Measurements from ENCODE around the gene MYORG. TPM values are rescaled to one million over a fixed set of nuclear protein-coding genes. Genes with fewer than 3 reads are reported as not detected.

Gene MYORG
- total RNA-seq, 1 donor from 2014 or later = 4.4 TPM

DNA sequence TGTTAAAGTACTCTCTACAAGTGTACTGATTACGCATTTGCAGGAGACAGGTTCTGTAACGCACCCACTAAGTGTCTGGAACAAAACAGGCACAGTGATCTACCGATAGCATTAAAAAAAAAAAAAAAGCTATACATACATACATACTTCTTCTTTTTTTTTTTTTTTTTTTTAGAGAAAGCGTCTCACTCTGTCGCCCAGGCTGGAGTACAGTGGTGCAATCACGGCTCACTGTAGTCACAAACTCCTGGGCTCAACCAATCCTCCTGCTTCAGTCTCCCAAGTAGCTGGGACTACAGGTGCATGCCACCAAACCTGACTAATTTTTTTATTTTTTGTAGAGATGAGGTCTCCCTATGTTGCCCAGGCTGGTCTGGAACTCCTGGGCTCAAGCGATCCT lies 55.2 kb downstream of the MYORG start:
- Histone ChIP-seq H3K27me3 (no peaks in the 10 kb centered on the region), H3K4me3 (no peak overlapping the region), H3K27ac (no peak overlapping the region), H3K4me1 (no peaks in the 10 kb centered on the region), H3K9me3 (no peaks in the 10 kb centered on the region), H3K36me3 (no peaks in the 10 kb centered on the region)
- TF ChIP-seq POLR2A (IDR thresholded peaks at IDR 0.05) = no peak
- TF ChIP-seq CTCF (IDR thresholded peaks at IDR 0.05) = no peak
- TF ChIP-seq POLR2AphosphoS5 (IDR thresholded peaks at IDR 0.05; ENCODE audit: insufficient read depth in 1 of 2, low read depth in 1 of 2) = no peak
- DNase-seq (ENCODE audit: extremely low spot score in 2 of 2) = no peak
- intact Hi-C loops (cut with DNase I) = no loop called here

- no peak for DNase-seq (ENCODE audit: extremely low spot score in 2 of 2)
- Histone ChIP-seq H3K27me3 (no peaks in the 10 kb centered on the region), H3K27ac (no peak overlapping the region), H3K4me1 (no peaks in the 10 kb centered on the region), H3K36me3 (no peaks in the 10 kb centered on the region), H3K4me3 (no peak overlapping the region), H3K9me3 (no peaks in the 10 kb centered on the region)
- intact Hi-C loops (cut with DNase I) = no loop called here
- TF ChIP-seq POLR2AphosphoS5 (IDR thresholded peaks at IDR 0.05; ENCODE audit: insufficient read depth in 1 of 2, low read depth in 1 of 2) (no peak), POLR2A (IDR thresholded peaks at IDR 0.05) (no peak), CTCF (IDR thresholded peaks at IDR 0.05) (no peak)
Measured at GRCh38 chr9:34318163-34318790, 58.4 kb downstream of the MYORG start.

- DNase-seq (ENCODE audit: extremely low spot score in 2 of 2) = no peak
- intact Hi-C loops (cut with DNase I) = no loop called here
- TF ChIP-seq CTCF (IDR thresholded peaks at IDR 0.05) (no peak), POLR2AphosphoS5 (IDR thresholded peaks at IDR 0.05; ENCODE audit: insufficient read depth in 1 of 2, low read depth in 1 of 2) (no peak), POLR2A (IDR thresholded peaks at IDR 0.05) (no peak)
- H3K27me3 ChIP-seq = no peaks in the 10 kb centered on the region
- no peaks in the 10 kb centered on the region for H3K36me3 ChIP-seq
- no peaks in the 10 kb centered on the region for H3K4me1 ChIP-seq
- H3K27ac ChIP-seq = no peak overlapping the region
- H3K4me3 ChIP-seq = no peak overlapping the region
- H3K9me3 ChIP-seq = no peaks in the 10 kb centered on the region
Measured at GRCh38 chr9:34317436-34317835, 59.3 kb downstream of the MYORG start.

Small RNAs within 50 kb of the gene (small RNA-seq; reads per million reads assigned to genes)
- not detected for gene RF00019

Other genes starting within 250 kb of the MYORG start
- 43.0 TPM for gene UBAP1, start 197.9 kb downstream of the MYORG start, total RNA-seq
- gene KIF24, start 47.6 kb downstream of the MYORG start, total RNA-seq = 0.49 TPM
- gene NUDT2, start 47.3 kb downstream of the MYORG start, total RNA-seq = 18.4 TPM
- gene FAM219A, start 81.7 kb upstream of the MYORG start, total RNA-seq = 9.3 TPM
- gene DNAI1, start 81.9 kb upstream of the MYORG start, total RNA-seq = not detected
- gene ENHO, start 146.1 kb upstream of the MYORG start, total RNA-seq = not detected
- 8.3 TPM for gene CNTFR, start 212.8 kb upstream of the MYORG start, total RNA-seq
- 31.4 TPM for gene RPP25L, start 235.2 kb upstream of the MYORG start, total RNA-seq
- 78.6 TPM for gene DCTN3, start 243.6 kb upstream of the MYORG start, total RNA-seq

All from vagina (tissue), 2 donors.